ENCODE data around the gene CFAP53. TPM values are rescaled to one million over a fixed set of nuclear protein-coding genes. Genes with fewer than 3 reads are reported as not detected.

The CFAP53 gene
- polyA plus RNA-seq, 2 of the 4 experiments (the other 2 are of a cell fraction), result 0.54 to 0.66 TPM

- 93% methylated on average over 25 of the region's 29 CpGs for WGBS (ENCODE audit: missing lambda C conversion rate)
- no peak for ATAC-seq
- Histone ChIP-seq H3K9me3 (no peaks in the 10 kb centered on the region), H3K27ac (no peak overlapping the region), H3K4me1 (peaks cover 25% of the 10 kb centered on the region), H3K4me3 (no peak overlapping the region), H3K4me2 (no peak overlapping the region)
- ChIA-PET POLR2A (no interaction called here), CTCF (interaction anchor here (1.1 to 1.3 kb wide), 2 partner anchors 15 to 73 kb away, joined by 3 to 5 read pairs; no protein-coding TSS in a partner anchor)
- DNase-seq (ENCODE audit: low read depth in 1 of 2, low spot score in 1 of 2), result no peak
- TF ChIP-seq CHD2 (IDR thresholded peaks at IDR 0.05; ENCODE audit: low read length, partially characterized antibody), result no peak
- TF ChIP-seq KDM1A (IDR thresholded peaks at IDR 0.05; ENCODE audit: low read depth), result no peak
- TF ChIP-seq BHLHE40 (IDR thresholded peaks at IDR 0.05; ENCODE audit: low read depth, low read length), result no peak
- no peak for TF ChIP-seq SMC3 (IDR thresholded peaks at IDR 0.05)
- TF ChIP-seq SREBF2 (IDR thresholded peaks at IDR 0.05), result no peak
- TF ChIP-seq RFX5 (IDR thresholded peaks at IDR 0.05), result no peak
- FAIRE-seq, result no peak
Measured at GRCh38 chr18:50283469-50284209, 17.3 kb upstream of the CFAP53 start.

GRCh38 chr18:50282521-50283335 lies 16.4 kb upstream of the CFAP53 start:
- WGBS (ENCODE audit: missing lambda C conversion rate), result 93% methylated on average over 29 of the region's 42 CpGs
- Histone ChIP-seq H3K27ac (peak overlapping the region in 1 of 2 experiments; percentile 95; a peak in 1 of 6 replicates), H3K4me2 (peak overlapping the region; percentile 98), H3K4me3 (no peak overlapping the region; the same call in 2 of the 3 replicates), H3K9me3 (no peaks in the 10 kb centered on the region), H3K4me1 (peaks cover 31% of the 10 kb centered on the region)
- ChIA-PET POLR2A (no interaction called here), CTCF (interaction anchor here (0.7 to 1.1 kb wide), 2 partner anchors 75 to 147 kb away, joined by 3 read pairs; no protein-coding TSS in a partner anchor)
- no peak for DNase-seq (ENCODE audit: low read depth in 1 of 2, low spot score in 1 of 2)
- FAIRE-seq, result no peak
- TF ChIP-seq ZC3H11A (IDR thresholded peaks at IDR 0.05) (no peak), ATOH8 (CRISPR knock-in tag; IDR thresholded peaks at IDR 0.05; ENCODE audit: low read depth) (no peak), BHLHE40 (IDR thresholded peaks at IDR 0.05; ENCODE audit: low read depth, low read length) (no peak), HOXB5 (CRISPR knock-in tag; IDR thresholded peaks at IDR 0.05) (no peak)
- no peak for ATAC-seq

- H3K4me3 ChIP-seq, result peak overlapping the region; percentile 87
- DNase-seq (ENCODE audit: low read depth in 1 of 2, low spot score in 1 of 2) (no peak), ATAC-seq (no peak), FAIRE-seq (no peak)
- peak overlapping the region; percentile 98 for H3K4me2 ChIP-seq
- no peaks in the 10 kb centered on the region for H3K9me3 ChIP-seq
- ChIA-PET CTCF (interaction anchor here (0.7 to 1.4 kb wide), 6 partner anchors 11 to 75 kb away, joined by 3 to 5 read pairs (median 4); no protein-coding TSS in a partner anchor), POLR2A (interaction anchor here (0.5 to 1.5 kb wide), 9 partner anchors 11 to 93 kb away, joined by 3 to 14 read pairs (median 5); partner anchors contain the start of genes CFAP53 and SKA1)
- H3K4me1 ChIP-seq, result peaks cover 31% of the 10 kb centered on the region
- H3K27ac ChIP-seq, result peak overlapping the region; percentile 92 to 95
- TF ChIP-seq ESRRA (IDR thresholded peaks at IDR 0.05; ENCODE audit: borderline replicate concordance, low read length) (no peak), TP53 (CRISPR knock-in tag; IDR thresholded peaks at IDR 0.05) (no peak), NR3C1 (IDR thresholded peaks at IDR 0.05) (no peak), RARB (CRISPR knock-in tag; IDR thresholded peaks at IDR 0.05) (no peak), POLR2A (IDR thresholded peaks at IDR 0.05; ENCODE audit: low read length) (no peak), REST (IDR thresholded peaks at IDR 0.05) (no peak), HDAC2 (IDR thresholded peaks at IDR 0.05) (no peak)
- WGBS (ENCODE audit: missing lambda C conversion rate), result 31% methylated on average over 19 of the region's 35 CpGs
Measured at GRCh38 chr18:50281972-50282520, 15.8 kb upstream of the CFAP53 start.
